NB4 (cell line): ENCODE data around the gene PHYKPL.

ENCODE experiments used
- DNase-seq: peaks from one replicate; pipeline ENCODE4 v3.0.0; 2010; ENCODE audit warnings: low read depth
- H3K4me3 ChIP-seq: one replicate; pipeline ENCODE4 v1.5.1; 2011; ENCODE audit warnings: mild to moderate bottlenecking, low read depth, low read length, moderate library complexity
- MYC ChIP-seq: IDR thresholded peaks from 2 replicates; pipeline ENCODE4 v1.6.1; 2011; ENCODE audit warnings: low read depth, low read length
- POLR2A ChIP-seq: IDR thresholded peaks from 2 replicates; pipeline ENCODE4 v1.6.1; 2011; ENCODE audit warnings: mild to moderate bottlenecking; ENCODE audit not compliant: insufficient read length; ENCODE audit errors: extremely low read depth
- TF ChIP-seq, protein P1 (sequence below): IDR thresholded peaks from one replicate; pipeline ENCODE4 v1.5.1; 2012; ENCODE audit warnings: low read depth, low read length
- TF ChIP-seq, protein P2 (sequence below): IDR thresholded peaks from 2 replicates; pipeline ENCODE4 v1.6.1; 2011; ENCODE audit warnings: low read depth, low read length

Gene PHYKPL

DNA sequence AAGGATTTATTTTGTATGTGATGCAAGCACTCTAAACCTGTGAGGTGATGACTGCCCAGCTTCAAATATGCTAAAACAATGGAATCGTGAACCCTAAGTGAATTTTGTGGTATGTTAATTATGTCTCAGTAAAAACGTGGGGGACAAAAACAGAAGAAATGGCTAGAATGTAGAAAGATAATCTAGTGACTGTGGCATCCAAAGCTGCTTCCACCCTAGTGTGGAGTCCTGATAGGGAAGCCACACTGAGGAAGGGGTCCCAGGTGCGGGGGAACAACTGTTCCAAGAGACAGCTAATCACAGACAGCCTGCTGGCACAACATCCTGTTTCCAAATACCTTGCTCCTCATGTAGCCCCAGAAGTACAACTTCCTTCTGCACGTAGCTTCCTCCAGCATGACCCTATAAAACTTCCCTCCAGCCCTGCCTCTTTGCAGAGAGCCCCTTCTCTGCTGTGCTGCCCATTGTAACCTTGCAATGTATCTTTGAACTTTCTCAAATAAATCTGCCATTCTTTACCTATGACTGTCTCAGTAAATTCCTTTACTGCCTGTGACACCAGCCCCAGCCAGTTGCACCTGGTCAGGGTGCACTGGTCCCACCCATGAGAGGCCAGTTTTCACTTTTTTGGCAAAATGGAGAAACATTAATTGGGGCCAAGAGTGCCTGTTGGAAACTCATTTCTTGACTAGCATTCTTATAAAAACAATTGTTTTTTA, 50.3 kb downstream of the PHYKPL start:
- no peak overlapping the region for H3K4me3 ChIP-seq
- TF ChIP-seq MYC (peak; percentile 48; the same call in 1 of the 2 replicates), POLR2A (no peak)
- TF ChIP-seq, protein P1, sequence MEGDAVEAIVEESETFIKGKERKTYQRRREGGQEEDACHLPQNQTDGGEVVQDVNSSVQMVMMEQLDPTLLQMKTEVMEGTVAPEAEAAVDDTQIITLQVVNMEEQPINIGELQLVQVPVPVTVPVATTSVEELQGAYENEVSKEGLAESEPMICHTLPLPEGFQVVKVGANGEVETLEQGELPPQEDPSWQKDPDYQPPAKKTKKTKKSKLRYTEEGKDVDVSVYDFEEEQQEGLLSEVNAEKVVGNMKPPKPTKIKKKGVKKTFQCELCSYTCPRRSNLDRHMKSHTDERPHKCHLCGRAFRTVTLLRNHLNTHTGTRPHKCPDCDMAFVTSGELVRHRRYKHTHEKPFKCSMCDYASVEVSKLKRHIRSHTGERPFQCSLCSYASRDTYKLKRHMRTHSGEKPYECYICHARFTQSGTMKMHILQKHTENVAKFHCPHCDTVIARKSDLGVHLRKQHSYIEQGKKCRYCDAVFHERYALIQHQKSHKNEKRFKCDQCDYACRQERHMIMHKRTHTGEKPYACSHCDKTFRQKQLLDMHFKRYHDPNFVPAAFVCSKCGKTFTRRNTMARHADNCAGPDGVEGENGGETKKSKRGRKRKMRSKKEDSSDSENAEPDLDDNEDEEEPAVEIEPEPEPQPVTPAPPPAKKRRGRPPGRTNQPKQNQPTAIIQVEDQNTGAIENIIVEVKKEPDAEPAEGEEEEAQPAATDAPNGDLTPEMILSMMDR = no peak
- TF ChIP-seq, protein P2, sequence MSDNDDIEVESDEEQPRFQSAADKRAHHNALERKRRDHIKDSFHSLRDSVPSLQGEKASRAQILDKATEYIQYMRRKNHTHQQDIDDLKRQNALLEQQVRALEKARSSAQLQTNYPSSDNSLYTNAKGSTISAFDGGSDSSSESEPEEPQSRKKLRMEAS = peak; percentile 37; the same call in 1 of the 2 replicates
- peak; percentile 95 for DNase-seq

DNA sequence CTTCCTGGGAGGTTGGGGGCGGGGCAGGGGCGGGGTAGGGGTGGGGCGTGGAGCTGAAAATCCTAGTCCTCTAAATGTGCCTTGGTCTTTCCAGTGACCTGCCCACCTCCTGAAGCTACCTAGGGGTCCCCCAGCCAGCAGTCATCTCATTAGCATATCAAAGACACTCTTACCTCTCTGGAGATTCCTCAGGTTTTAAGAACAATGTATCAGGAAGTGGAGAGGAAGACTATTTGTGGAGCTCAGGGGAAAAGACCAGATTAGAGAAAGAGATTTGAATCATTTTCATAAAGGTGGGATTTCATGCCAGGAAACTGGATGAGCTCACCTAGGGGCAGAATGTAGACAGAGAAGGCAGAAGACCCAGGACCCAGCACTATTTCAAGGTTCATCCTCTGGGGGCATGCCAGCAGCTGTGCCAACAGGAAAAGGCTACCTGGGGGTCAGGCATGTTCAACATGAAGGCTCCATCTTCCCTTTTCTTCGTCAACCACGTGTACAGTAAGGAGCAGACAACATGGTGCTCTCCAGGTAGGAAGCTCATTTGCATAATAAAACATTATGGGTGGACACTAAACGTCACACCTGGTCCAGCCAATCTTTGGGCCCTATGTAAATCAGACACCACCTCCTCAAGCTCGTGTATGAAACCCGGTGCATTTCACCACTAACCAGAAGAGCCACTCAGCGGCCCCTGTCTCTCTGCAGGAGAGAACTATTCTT, 52.3 kb downstream of the PHYKPL start:
- DNase-seq = no peak
- TF ChIP-seq MYC (no peak), POLR2A (no peak)
- TF ChIP-seq, protein P2 = no peak
- TF ChIP-seq, protein P1 = no peak
- no peak overlapping the region for H3K4me3 ChIP-seq

DNA sequence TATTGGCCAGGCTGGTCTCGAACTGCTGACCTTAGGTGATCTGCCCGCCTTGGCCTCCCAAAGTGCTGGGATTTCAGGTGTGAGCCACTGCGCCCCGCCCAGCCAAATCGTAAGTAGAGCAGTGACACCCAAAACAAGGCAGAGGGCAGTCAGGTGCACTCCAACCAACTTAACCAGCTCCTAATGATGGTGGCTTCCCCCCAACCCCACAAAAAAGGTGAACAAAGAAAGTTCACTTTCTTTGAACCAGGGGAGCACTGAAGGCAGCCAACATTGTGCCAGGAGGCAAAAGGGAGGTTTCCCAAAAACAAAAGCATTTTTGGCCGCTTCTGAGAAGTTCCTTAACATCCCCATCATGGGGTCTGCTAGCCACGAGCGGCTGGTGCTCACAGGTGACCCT, 55.0 kb downstream of the PHYKPL start:
- no peak overlapping the region for H3K4me3 ChIP-seq
- DNase-seq = no peak
- TF ChIP-seq, protein P1 = no peak
- TF ChIP-seq, protein P2 = no peak
- TF ChIP-seq POLR2A = no peak
- no peak for TF ChIP-seq MYC

- no peak for TF ChIP-seq MYC
- TF ChIP-seq, protein P2 = no peak
- H3K4me3 ChIP-seq = no peak overlapping the region
- DNase-seq = no peak
Observed at GRCh38 chr5:178176791-178177190, 55.8 kb downstream of the PHYKPL start.

DNA sequence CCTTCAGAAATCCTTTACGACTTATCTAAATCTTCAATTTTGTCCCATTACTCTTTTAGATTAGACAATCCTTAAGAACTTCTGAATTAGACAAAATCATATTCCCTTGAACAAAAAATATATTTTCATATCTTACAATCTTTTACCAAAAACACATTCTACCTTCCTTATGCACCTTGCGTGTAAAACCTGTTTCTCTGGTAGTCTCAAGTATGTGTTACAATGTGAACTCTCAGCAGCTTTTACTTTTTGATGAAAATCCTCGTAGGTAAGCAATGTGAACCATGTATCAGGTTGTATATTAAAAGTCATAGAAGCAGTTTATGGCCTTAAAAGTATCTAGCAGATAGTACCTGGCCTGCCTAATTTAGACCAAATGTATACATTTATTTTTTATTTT, 58.1 kb downstream of the PHYKPL start:
- no peak for DNase-seq
- TF ChIP-seq MYC (no peak), POLR2A (no peak)
- TF ChIP-seq, protein P2 = no peak
- TF ChIP-seq, protein P1 = no peak
- H3K4me3 ChIP-seq = no peak overlapping the region

DNA sequence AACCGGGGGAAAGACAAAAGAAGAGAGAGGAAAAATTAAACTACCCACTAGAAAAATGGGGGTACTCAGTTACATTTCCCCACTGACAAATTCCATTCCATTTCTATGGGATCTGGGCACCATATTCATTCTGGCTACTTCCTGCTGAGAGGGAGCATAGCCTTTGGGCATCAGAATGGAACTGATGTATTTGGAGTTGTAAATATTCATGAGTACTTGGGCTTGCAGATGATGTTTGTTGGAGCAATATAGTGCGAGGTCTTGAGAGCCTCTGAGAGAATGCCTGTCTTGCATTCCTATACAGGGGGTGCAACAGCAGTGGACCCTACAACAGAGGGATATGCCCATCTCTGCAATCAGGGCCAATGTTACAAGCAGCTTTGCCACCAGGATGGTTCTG, 62.1 kb downstream of the PHYKPL start:
- TF ChIP-seq, protein P2 = no peak
- TF ChIP-seq, protein P1 = no peak
- TF ChIP-seq MYC (no peak), POLR2A (no peak)
- DNase-seq = no peak
- no peak overlapping the region for H3K4me3 ChIP-seq
